ENCODE results near the gene UCN2. TPM values are rescaled to one million over a fixed set of nuclear protein-coding genes. Genes with fewer than 3 reads are reported as not detected.

UCN2 gene
- total and polyA plus RNA-seq, 2 donors: 0.69 to 0.81 TPM

DNA sequence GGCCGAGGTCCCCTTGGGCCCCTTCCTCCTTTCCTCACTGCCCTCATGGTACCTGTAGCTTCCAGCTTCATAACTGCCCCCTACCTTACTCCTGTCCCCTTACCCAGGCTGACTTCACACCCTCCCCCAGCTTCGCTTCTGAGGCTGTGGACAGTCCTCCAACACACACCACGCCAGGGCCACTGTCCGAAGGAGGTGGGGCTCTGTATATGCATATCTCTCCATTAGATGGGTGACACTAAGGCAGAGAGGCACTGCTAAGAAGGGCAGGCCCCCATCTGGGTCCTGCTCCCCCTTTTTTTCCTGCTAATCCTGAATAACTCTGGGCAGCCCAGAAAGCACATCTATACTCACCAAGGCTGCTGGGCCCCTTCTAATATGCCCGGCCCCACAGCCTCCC lies 32.6 kb upstream of the UCN2 start:
- H3K4me1 ChIP-seq (ENCODE audit: insufficient read depth): no peaks in the 10 kb centered on the region
- WGBS: 77% methylated on average over 5 of the region's 5 CpGs
- no peak overlapping the region for H3K4me3 ChIP-seq (ENCODE audit: low read depth, low read length)
- no peak for DNase-seq (ENCODE audit: extremely low spot score)
- peaks cover 1% of the 10 kb centered on the region for H3K36me3 ChIP-seq (ENCODE audit: insufficient read depth)
- peak overlapping the region; percentile 39 for H3K27ac ChIP-seq (ENCODE audit: low read depth)

DNA sequence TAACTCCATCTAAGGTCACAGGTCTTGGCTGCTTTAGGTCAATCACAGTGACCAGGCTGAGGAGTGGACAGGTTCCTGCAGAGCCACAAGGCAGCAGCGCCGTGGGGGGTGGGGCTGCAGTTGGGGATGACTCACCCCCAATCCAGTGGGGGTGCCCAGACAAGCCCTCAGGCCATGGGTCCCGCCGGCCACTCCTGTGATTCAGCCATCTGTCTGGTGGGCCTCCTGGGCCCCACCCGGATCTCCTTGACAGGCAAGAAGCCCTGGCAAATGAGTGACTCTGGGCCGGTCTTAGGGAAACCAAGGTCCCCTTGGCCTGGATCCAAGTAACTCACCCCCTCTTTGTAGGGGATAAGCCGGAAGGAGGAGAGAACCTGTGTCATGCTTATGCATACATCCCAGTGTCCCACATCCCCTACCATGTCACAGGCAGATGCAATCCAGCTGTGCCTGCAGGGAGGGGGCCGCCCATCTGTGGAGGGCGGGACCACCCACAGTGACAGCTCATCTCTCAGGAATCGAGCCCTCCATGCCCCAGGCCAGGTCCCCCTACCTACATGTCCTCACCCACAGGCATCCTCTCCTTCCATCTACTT lies 32.0 kb upstream of the UCN2 start:
- H3K4me1 ChIP-seq (ENCODE audit: insufficient read depth): no peaks in the 10 kb centered on the region
- WGBS: 22% methylated on average over 10 of the region's 10 CpGs
- peaks cover 1% of the 10 kb centered on the region for H3K36me3 ChIP-seq (ENCODE audit: insufficient read depth)
- peak overlapping the region; percentile 39 for H3K27ac ChIP-seq (ENCODE audit: low read depth)
- peak; percentile 28 for DNase-seq (ENCODE audit: extremely low spot score)
- no peak overlapping the region for H3K4me3 ChIP-seq (ENCODE audit: low read depth, low read length)

DNA sequence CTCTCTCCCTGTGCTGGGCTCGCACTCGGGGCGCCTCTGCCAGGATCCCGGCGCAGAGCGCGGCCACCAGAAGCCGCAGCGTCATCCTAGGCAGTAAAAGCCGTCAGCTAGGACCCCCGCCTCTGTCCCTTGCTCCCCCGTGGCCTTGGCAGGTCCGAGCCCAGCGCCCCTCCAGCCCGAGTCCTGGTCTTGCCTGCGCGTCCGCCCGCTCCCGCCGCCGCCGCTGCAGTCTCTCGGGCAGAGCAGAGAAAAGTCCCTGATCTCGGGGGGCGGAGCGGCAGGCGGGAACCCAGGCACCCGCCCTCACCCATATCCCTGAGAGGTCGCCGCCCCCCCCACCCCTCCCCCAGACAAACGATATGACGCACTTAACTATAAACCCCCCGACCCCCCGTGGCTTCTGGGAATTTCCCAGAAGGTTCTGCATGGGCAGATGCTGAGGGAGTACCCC lies 31.5 kb upstream of the UCN2 start, which contains the start of gene COL7A1:
Gene COL7A1 (minus strand): TSS at position 255 of the 451 bp plus-strand sequence. CDS start 170 bp downstream, at position 85.
- Histone ChIP-seq H3K4me3 (ENCODE audit: low read depth, low read length) (peak within 1 kb of the TSS; percentile 38), H3K27ac (ENCODE audit: low read depth) (peak within 1 kb of the TSS; percentile 39), H3K36me3 (ENCODE audit: insufficient read depth) (peaks cover 1% of the 10 kb centered on the region), H3K4me1 (ENCODE audit: insufficient read depth) (no peaks in the 10 kb centered on the region)
- WGBS: 9% methylated on average over 35 of the region's 35 CpGs
- no peak for DNase-seq (ENCODE audit: extremely low spot score)

DNA sequence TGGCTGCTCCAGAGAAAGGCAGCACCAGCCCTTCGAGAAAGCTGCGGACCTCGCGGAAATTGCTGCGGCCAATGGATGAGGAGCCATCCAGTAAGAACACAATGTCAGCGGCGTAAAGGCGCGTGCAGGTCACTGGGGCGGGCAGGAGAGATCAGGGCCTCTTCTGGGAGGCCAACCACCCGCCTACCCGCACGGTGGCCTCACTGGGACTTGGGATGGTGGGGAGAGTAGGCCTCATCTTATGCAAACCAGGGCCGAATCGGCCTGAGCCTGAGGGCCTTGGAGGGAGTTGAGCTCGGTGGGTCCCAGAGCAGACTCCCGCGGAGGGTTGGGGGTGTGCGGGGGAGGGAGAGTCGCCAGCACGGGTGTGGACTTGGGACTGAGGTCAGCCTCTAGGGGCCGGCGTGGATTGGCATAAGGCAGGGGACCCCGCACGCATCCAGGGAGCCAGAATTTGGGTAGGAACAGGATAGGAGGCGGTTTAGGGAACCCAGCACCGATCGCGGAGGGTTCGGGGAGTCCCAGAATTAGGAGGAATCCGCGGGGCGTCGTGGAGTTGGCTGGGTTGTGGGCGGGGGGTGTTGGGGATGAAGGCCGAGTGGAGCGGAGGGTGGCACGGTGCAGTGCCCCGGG lies 31.0 kb upstream of the UCN2 start:
- Histone ChIP-seq H3K27ac (ENCODE audit: low read depth) (no peak overlapping the region), H3K4me3 (ENCODE audit: low read depth, low read length) (peak overlapping the region; percentile 38), H3K36me3 (ENCODE audit: insufficient read depth) (peaks cover 1% of the 10 kb centered on the region), H3K4me1 (ENCODE audit: insufficient read depth) (no peaks in the 10 kb centered on the region)
- no peak for DNase-seq (ENCODE audit: extremely low spot score)
- 31% methylated on average over 39 of the region's 39 CpGs for WGBS

DNA sequence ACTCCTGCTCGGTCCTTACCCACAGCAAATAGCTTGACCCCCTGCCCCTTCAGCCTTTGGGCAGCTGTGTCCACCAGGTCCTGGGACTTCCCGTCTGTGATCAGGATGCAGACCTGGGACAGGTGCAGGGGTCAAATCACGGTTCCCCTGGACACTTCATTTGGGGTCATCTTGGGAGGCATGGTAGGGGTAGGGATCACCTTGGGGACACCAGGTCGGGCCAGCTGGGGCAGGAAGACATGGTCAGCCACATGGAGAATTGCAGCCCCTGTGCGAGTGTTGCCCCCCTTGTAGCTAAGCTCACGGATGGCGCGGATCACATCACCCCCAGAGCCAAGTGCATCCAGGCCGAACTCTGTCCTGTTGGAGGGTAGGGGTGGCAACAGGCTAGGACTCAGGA lies 29.8 kb upstream of the UCN2 start:
- Histone ChIP-seq H3K27ac (ENCODE audit: low read depth) (no peak overlapping the region), H3K4me3 (ENCODE audit: low read depth, low read length) (no peak overlapping the region), H3K4me1 (ENCODE audit: insufficient read depth) (no peaks in the 10 kb centered on the region), H3K36me3 (ENCODE audit: insufficient read depth) (no peaks in the 10 kb centered on the region)
- no peak for DNase-seq (ENCODE audit: extremely low spot score)
- WGBS: 94% methylated on average over 9 of the region's 9 CpGs

DNA sequence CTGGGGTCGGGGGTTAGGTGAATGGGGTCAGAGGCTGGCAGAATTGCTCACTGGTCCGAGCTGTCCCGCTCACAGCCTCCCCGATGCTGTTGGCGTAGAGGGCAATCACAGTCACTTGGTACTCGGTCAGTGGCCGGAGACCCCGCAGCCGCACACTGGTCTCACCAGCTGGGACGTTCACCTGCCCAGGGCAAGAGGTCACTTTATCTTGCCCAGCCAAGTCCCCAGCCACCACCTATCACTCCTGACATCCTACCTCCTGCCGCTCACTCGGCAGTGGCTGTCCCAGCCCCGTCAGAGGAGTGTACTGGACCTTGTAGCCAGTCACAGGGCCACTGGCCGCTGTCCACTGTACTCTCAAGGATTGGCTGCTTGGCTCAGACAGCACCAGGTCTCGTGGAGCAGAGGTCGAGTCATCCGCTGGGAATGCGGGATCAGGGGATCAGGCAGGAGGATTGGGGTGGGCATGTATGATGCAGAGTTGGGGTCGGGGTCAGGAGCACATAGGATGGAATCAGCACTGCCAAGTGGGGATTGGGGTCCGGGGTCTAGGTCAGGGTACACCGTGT lies 29.0 kb upstream of the UCN2 start:
- Histone ChIP-seq H3K4me1 (ENCODE audit: insufficient read depth) (no peaks in the 10 kb centered on the region), H3K27ac (ENCODE audit: low read depth) (no peak overlapping the region), H3K4me3 (ENCODE audit: low read depth, low read length) (no peak overlapping the region), H3K36me3 (ENCODE audit: insufficient read depth) (no peaks in the 10 kb centered on the region)
- DNase-seq (ENCODE audit: extremely low spot score): no peak
- 91% methylated on average over 21 of the region's 21 CpGs for WGBS

DNA sequence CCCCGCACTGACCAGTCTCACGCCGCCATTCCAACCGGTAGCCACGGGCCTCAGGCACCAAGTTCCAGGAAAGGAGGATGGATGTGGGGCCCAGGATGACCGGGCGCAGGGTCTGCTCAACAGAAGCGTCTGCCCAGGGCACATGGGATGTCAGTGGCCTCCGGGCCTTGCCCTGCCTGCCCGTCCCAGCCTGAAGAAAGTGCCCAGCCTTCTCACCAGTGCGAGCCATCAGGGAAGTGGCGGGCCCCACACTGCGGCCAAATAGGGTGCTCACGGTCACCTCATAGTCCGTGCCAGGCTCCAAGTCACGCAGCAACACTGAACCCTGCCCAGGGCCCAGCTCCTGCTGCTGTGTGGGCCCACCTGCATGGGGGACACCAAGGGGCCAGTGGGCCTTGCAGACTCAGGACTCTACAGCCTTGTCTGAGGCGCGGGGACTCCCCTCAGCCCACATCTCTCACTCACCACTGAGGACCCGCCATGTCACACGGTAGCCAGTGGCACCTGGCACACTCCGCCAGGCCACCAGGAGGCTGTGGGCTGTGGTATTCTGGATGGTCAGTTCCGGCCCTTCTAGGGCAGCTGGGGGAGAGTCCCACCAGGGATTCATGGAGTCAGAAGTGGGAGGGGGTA lies 28.4 kb upstream of the UCN2 start:
- H3K36me3 ChIP-seq (ENCODE audit: insufficient read depth): no peaks in the 10 kb centered on the region
- H3K27ac ChIP-seq (ENCODE audit: low read depth): no peak overlapping the region
- H3K4me1 ChIP-seq (ENCODE audit: insufficient read depth): no peaks in the 10 kb centered on the region
- no peak overlapping the region for H3K4me3 ChIP-seq (ENCODE audit: low read depth, low read length)
- no peak for DNase-seq (ENCODE audit: extremely low spot score)
- WGBS: 94% methylated on average over 22 of the region's 22 CpGs

DNA sequence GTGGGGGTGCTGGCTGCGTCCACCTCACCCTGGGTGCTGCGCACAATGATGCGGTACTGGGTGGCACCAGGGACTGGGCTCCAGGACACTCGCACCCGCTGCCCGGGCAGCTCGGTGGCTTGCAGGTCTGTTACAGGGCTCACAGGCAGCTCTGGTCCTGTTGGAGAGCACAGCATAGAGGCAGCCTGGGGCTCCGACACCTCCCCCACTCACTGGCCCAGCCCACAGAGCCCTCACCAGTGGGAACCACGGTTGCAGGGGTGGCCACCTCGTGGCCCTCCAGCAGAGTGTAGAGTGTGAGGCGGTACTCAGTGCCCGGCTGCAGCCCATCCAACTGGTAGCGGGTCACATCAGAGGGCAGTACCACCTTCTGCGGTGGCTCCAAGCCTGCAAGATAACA lies 27.9 kb upstream of the UCN2 start:
- 93% methylated on average over 14 of the region's 14 CpGs for WGBS
- Histone ChIP-seq H3K36me3 (ENCODE audit: insufficient read depth) (no peaks in the 10 kb centered on the region), H3K4me3 (ENCODE audit: low read depth, low read length) (no peak overlapping the region), H3K27ac (ENCODE audit: low read depth) (no peak overlapping the region), H3K4me1 (ENCODE audit: insufficient read depth) (no peaks in the 10 kb centered on the region)
- no peak for DNase-seq (ENCODE audit: extremely low spot score)

DNA sequence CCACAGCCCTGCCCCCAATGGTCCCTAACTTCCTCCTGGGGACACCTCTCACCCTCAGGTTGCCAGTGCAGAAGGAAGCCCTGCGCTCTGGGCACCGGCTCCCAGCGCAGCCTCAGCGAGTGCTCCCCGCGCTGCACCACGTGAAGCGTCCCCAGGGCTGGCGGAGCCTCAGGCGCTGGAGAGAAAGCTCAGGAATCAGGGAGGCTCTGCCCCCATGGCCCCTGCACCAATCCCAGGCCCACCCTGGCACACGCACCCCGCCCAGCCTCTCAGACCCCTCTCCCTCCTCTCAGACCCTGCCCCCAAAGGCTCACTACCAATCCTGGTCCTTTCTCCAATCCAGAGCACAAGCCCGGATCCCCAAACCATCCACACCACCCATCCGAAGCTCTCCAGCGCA lies 24.6 kb upstream of the UCN2 start:
- no peaks in the 10 kb centered on the region for H3K36me3 ChIP-seq (ENCODE audit: insufficient read depth)
- H3K4me3 ChIP-seq (ENCODE audit: low read depth, low read length): no peak overlapping the region
- WGBS: 77% methylated on average over 15 of the region's 15 CpGs
- no peaks in the 10 kb centered on the region for H3K4me1 ChIP-seq (ENCODE audit: insufficient read depth)
- H3K27ac ChIP-seq (ENCODE audit: low read depth): no peak overlapping the region
- DNase-seq (ENCODE audit: extremely low spot score): no peak

DNA sequence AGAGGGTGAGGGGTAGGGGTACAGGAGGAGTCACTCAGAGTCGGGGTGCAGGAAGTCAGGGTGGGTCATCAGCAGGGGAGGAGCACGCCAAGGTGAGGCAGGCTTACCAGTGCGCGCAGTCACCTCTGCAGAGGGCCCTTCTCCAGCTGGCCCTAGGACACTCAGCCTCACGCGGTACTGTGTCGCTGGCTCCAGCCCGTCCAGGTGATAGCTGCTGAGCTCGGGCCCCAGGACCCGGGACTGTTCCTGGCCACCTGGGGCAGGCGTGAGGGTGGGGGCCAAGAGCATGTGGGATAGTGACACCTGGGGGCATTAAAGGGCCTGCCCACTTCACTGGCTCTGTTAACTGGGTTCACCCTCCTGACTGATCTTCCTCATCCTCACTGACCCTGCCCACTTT lies 24.1 kb upstream of the UCN2 start:
- Histone ChIP-seq H3K27ac (ENCODE audit: low read depth) (no peak overlapping the region), H3K36me3 (ENCODE audit: insufficient read depth) (no peaks in the 10 kb centered on the region), H3K4me3 (ENCODE audit: low read depth, low read length) (no peak overlapping the region), H3K4me1 (ENCODE audit: insufficient read depth) (no peaks in the 10 kb centered on the region)
- 84% methylated on average over 11 of the region's 11 CpGs for WGBS
- DNase-seq (ENCODE audit: extremely low spot score): no peak

DNA sequence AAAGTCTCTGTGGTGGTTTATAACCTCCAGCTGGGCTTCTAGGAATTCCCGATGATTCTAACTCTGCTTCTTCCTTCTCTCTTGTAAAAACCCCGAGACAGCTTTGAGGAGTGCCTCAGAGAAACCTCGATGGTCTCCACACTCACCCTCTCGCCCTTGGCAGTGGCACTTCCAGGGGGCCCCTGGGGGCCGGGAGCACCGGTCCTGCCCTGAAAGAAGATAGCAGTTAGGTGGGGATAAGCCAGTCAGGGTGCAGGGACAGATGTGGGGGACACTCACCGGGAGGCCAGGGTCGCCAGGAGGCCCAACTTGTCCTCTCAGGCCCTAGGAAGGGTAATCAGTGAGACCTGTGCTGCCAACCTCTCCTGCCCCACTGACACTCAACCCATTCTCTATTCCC lies 21.8 kb upstream of the UCN2 start:
- no peak overlapping the region for H3K27ac ChIP-seq (ENCODE audit: low read depth)
- WGBS: 82% methylated on average over 8 of the region's 8 CpGs
- H3K36me3 ChIP-seq (ENCODE audit: insufficient read depth): no peaks in the 10 kb centered on the region

DNA sequence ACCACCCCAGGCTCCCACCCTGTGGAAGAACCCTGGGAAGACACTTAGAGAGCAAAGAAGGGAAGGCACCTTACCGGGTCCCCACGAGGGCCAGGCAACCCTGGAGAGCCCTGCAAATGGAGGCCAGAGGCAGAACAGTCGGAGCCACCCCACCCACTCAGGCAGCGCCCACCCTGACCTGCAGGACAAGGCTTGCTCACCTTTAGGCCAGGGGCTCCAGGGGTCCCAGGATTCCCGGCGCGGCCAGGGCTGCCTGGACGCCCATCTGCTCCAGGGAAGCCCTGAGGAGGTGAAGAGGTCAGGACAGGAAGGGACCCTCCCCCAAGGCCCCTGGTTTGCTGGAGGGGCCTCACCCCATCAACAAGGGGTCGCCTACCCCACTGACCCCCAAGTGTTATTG lies 21.3 kb upstream of the UCN2 start:
- Histone ChIP-seq H3K4me1 (ENCODE audit: insufficient read depth) (no peaks in the 10 kb centered on the region), H3K27ac (ENCODE audit: low read depth) (no peak overlapping the region), H3K4me3 (ENCODE audit: low read depth, low read length) (no peak overlapping the region), H3K36me3 (ENCODE audit: insufficient read depth) (no peaks in the 10 kb centered on the region)
- DNase-seq (ENCODE audit: extremely low spot score): no peak
- 92% methylated on average over 9 of the region's 9 CpGs for WGBS

More for the DNA sequence above, 21.8 kb upstream of the UCN2 start:
- Histone ChIP-seq H3K4me3 (ENCODE audit: low read depth, low read length) (no peak overlapping the region), H3K4me1 (ENCODE audit: insufficient read depth) (no peaks in the 10 kb centered on the region)
- no peak for DNase-seq (ENCODE audit: extremely low spot score)

DNA sequence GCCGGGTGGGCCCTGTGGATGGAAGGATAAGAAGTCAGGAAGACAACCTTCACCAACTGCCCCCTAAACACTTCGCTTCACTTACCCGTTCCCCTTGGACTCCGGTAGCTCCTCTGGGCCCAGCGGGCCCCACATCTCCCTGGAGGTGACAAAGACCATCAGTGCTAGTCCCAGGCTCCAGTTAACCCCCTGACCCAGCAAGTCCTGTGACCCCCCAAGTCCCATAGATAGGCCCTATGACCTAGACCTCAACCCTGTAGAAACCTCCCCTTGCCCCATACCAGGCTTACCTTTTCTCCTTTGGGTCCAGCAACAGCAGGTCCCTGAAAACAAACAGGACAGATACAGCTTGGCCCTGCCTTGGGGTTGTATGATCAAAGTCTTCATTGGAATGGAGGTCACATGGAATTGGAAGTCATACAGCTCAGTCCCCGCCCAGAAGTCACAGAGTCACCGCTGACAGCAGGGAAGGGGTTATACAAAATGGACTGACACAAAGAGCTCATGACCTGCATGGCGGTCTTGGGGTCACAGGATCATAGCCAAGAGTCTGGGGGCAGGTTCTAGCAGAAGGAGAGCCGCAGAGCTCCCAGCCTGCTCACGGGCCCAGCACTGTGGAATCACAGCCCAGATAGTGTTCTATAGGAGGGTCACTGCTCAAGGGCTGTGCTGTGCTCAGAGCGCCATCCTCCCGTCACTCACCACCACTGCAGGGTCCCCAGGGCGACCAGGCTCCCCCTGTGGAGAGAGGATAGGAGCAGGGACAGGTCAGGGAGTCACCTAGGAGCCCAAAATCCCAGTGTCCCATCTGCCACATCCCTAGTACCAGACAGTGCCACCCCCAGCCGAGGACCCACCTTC lies 18.3 kb upstream of the UCN2 start:
- no peak overlapping the region for H3K27ac ChIP-seq (ENCODE audit: low read depth)
- DNase-seq (ENCODE audit: extremely low spot score): no peak
- H3K4me1 ChIP-seq (ENCODE audit: insufficient read depth): no peaks in the 10 kb centered on the region
- 92% methylated on average over 14 of the region's 14 CpGs for WGBS
- no peaks in the 10 kb centered on the region for H3K36me3 ChIP-seq (ENCODE audit: insufficient read depth)
- H3K4me3 ChIP-seq (ENCODE audit: low read depth, low read length): no peak overlapping the region
